Subcutaneous adipose tissue (tissue), 4 donors: ENCODE measurements around the gene JARID2. TPM values are rescaled to one million over a fixed set of nuclear protein-coding genes. Genes with fewer than 3 reads are reported as not detected.

Source experiments
- CTCF ChIP-seq: fragments of 450-650 bp; IDR thresholded peaks from one replicate; pipeline ENCODE4 v1.5.1; 2016; ENCODE audit warnings: low read depth, mild to moderate bottlenecking, control low read depth, antibody characterized with exemption, moderate library complexity
- total RNA-seq, 4 donors: library from RNA; depleted of rRNA; stranded (reverse); fragments of >200 nt; gene quantifications; one replicate each; pipeline ENCODE4 v1.1.0, GENCODE V29; 2016

The JARID2 gene
- total RNA-seq, 4 donors from 2014 or later: 9.8 to 17.2 (median 12.1) TPM

- TF ChIP-seq CTCF: no peak
These were observed 99.0 kb downstream of the JARID2 start for GRCh38 chr6:15344831-15345230.

GRCh38 chr6:15346315-15346714 lies 100.4 kb downstream of the JARID2 start:
- no peak for TF ChIP-seq CTCF

DNA sequence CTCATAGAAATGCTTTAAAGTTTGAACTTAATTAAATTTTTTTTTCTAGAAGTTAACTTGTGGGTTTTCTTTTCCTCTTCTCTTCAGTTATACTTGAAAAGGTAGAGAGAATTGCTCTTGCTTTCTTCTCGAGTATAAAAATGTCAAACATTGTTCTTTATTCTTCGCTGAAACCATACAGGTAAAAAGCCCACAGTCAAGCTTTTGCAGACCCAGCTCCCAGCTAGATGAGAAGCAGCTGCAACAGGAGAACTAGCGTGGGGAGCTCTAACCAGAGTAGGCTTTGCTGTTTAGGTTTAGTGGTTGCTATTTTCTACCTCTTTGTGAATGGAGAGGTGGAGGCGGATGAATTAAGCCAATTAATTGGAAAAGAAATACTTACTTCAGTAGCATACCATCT lies 102.7 kb downstream of the JARID2 start:
- no peak for TF ChIP-seq CTCF

DNA sequence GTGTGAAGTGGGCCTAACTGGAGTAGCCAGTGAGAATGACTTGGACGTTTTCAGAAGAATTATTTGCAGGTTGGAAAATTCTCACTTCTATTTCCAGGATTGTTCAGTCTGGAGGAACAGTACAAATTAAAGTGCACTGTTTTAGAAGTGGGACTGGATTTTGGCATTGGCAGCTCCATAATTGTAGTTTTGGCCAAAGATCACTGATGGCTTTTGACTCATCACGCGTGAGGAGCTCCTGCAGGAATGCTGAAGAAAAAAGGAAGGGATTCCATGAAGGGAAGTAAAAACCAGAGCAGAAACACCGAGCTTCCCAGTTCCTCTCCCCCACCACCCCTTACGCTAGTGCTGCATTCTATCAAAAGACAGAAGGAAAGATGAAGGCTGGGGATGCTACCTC lies 103.5 kb downstream of the JARID2 start:
- TF ChIP-seq CTCF: no peak

- TF ChIP-seq CTCF: no peak
These were observed 104.7 kb downstream of the JARID2 start for GRCh38 chr6:15350386-15351083.

DNA sequence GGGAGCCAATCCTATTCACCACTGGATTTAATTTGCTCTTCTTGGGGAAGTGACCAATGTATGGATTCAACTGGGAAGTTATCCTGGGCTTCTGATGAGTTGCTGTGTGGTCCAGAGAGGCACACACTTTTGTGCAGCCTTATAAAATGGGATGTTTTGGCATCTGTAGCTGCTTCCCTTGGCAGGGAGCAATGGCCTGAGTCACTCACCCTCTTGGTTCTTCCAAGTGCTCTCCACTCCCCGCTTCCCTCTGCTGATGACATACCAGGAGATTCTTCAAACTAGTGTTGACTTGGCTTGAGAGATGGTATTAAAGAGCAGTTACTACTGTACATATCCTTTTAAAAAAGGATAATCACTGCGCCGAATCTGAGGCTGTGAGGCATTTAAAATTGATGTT lies 105.8 kb downstream of the JARID2 start:
- TF ChIP-seq CTCF: no peak

DNA sequence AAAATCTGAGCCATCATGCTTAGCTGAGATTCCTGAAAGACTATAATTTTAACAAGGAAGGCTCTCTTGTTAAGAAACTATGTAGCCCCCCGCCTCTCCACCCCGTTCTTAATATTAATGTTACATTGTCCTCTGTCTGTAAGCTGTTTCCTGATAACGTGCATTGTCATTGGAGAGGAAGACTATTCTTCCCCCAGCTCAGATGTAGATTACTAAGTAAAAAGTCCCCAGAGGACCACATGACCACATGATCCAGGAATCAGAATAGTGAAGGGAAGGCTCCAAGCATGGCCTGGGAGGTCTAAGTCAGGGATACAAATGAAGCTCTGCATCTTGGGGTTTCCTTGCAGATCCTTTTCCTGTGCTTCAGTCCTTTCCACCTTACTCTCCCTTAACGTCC lies 106.4 kb downstream of the JARID2 start:
- no peak for TF ChIP-seq CTCF
